HG02588 (cell line): ENCODE data around the gene NSRP1.
"Not testable (repeated sequence)": the region's sequence is repeated elsewhere in the genome, so short reads cannot be mapped to it uniquely, and the experiment has no call there.

Experiments used
- ATAC-seq: cut with Tn5 transposase; IDR thresholded peaks from one replicate; pipeline ENCODE4 v1.9.1; 2021; ENCODE audit warnings: mild to moderate bottlenecking, moderate library complexity; ENCODE audit not compliant: unreplicated experiment

NSRP1 gene

GRCh38 chr17:30118635-30119034 lies 2.0 kb downstream of the NSRP1 start:
- not testable (repeated sequence) for ATAC-seq

- ATAC-seq = no peak
Measured at GRCh38 chr17:30124273-30124796, 7.7 kb downstream of the NSRP1 start.

GRCh38 chr17:30130121-30130520 lies 13.5 kb downstream of the NSRP1 start:
- ATAC-seq = no peak

- ATAC-seq = no peak
Measured at GRCh38 chr17:30132615-30133014, 16.0 kb downstream of the NSRP1 start.

- ATAC-seq = no peak
Measured at GRCh38 chr17:30133197-30133596, 16.6 kb downstream of the NSRP1 start.

GRCh38 chr17:30134551-30134950 lies 17.9 kb downstream of the NSRP1 start:
- ATAC-seq = no peak

- ATAC-seq = no peak
Measured at GRCh38 chr17:30137158-30137557, 20.5 kb downstream of the NSRP1 start.

- not testable (repeated sequence) for ATAC-seq
Measured at GRCh38 chr17:30147860-30148259, 31.2 kb downstream of the NSRP1 start.

- ATAC-seq = no peak
Measured at GRCh38 chr17:30148376-30148775, 31.8 kb downstream of the NSRP1 start.

GRCh38 chr17:30151471-30151870 lies 34.9 kb downstream of the NSRP1 start:
- no peak for ATAC-seq

- no peak for ATAC-seq
Measured at GRCh38 chr17:30153463-30153862, 36.8 kb downstream of the NSRP1 start.

GRCh38 chr17:30155389-30155788 lies 38.8 kb downstream of the NSRP1 start:
- ATAC-seq = no peak

GRCh38 chr17:30158896-30159625 lies 42.4 kb downstream of the NSRP1 start:
- no peak for ATAC-seq

- no peak for ATAC-seq
Measured at GRCh38 chr17:30160419-30161172, 44.0 kb downstream of the NSRP1 start.

GRCh38 chr17:30161601-30162000 lies 45.0 kb downstream of the NSRP1 start:
- no peak for ATAC-seq

- ATAC-seq = no peak
Measured at GRCh38 chr17:30164531-30164930, 47.9 kb downstream of the NSRP1 start.

- ATAC-seq = no peak
Measured at GRCh38 chr17:30165147-30165546, 48.5 kb downstream of the NSRP1 start.

- no peak for ATAC-seq
Measured at GRCh38 chr17:30165960-30166359, 49.3 kb downstream of the NSRP1 start.

GRCh38 chr17:30170415-30170987 lies 53.9 kb downstream of the NSRP1 start:
- ATAC-seq = no peak

- no peak for ATAC-seq
Measured at GRCh38 chr17:30172560-30172959, 55.9 kb downstream of the NSRP1 start.

- peak; percentile 80 for ATAC-seq
Measured at GRCh38 chr17:30173649-30174048, 57.0 kb downstream of the NSRP1 start.

GRCh38 chr17:30174556-30174955 lies 57.9 kb downstream of the NSRP1 start:
- no peak for ATAC-seq
